HEK293 (cell line): ENCODE measurements around the gene NRG2.

Experiments
- BCL11A ChIP-seq: fragments of 450-650 bp; formaldehyde crosslinking; IDR thresholded peaks from 2 replicates; pipeline ENCODE4 v1.5.1; 2016; ENCODE audit warnings: low read depth, missing biosample characterization, missing genetic modification characterization
- TF ChIP-seq, protein P1 (sequence below): fragments of 450-650 bp; formaldehyde crosslinking; IDR thresholded peaks from 2 replicates; pipeline ENCODE4 v1.5.1; 2016; ENCODE audit warnings: missing biosample characterization, missing genetic modification characterization

GRCh38 chr5:139979518-139979917 is 63.6 kb downstream of the NRG2 start:
- TF ChIP-seq, protein P1, sequence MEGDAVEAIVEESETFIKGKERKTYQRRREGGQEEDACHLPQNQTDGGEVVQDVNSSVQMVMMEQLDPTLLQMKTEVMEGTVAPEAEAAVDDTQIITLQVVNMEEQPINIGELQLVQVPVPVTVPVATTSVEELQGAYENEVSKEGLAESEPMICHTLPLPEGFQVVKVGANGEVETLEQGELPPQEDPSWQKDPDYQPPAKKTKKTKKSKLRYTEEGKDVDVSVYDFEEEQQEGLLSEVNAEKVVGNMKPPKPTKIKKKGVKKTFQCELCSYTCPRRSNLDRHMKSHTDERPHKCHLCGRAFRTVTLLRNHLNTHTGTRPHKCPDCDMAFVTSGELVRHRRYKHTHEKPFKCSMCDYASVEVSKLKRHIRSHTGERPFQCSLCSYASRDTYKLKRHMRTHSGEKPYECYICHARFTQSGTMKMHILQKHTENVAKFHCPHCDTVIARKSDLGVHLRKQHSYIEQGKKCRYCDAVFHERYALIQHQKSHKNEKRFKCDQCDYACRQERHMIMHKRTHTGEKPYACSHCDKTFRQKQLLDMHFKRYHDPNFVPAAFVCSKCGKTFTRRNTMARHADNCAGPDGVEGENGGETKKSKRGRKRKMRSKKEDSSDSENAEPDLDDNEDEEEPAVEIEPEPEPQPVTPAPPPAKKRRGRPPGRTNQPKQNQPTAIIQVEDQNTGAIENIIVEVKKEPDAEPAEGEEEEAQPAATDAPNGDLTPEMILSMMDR (tag by site-specific recombination): no peak
- no peak for TF ChIP-seq BCL11A (tag by site-specific recombination)
